ENCODE data around the gene HP.
"Not testable (repeated sequence)": the region's sequence is repeated elsewhere in the genome, so short reads cannot be mapped to it uniquely, and the experiment has no call there.

Gene HP

DNA sequence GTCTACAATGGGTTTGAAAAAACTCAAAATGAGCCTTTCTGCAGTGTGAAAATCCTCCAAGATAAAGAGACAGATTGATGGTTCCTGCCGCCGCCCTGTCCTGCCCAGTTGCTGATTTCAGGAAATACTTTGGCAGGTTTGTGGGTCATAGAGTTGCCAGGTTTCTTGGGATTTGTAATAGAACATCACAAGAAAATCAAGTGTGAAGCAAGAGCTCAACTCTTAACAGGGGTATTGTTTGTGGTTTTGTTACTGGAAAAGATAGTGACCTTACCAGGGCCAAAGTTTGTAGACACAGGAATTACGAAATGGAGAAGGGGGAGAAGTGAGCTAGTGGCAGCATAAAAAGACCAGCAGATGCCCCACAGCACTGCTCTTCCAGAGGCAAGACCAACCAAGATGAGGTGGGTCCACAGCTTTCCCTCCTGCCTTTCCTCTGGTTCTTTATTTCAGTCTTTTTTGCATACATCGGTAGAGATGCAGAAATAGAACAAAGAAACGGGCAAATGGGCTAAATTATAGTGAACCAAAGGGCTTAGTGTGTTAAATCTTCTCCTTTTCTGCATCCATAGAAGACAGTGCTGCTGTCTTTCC is at the start of gene HP:
Gene HP, plus strand, starts transcription at position 252 of the 594 bp plus-strand sequence. Its CDS starts 148 bp downstream, at position 400.
- DNase-seq: not testable (repeated sequence)

DNA sequence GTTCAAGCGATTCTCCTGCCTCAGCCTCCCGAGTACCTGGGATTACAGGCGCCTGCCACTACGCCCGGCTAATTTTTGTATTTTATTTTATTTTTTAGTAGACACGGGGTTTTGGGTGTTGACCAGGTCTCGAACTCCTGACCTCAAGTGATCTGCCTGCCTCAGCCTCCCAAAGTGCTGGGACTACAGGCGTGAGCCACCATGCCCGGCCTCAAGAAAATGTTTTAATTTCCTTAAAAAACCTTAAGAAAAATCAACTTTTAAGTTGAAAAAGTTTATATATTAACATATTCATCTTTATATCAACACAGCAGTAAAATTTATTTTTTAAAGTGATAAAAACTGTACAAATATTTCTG is 46.3 kb upstream of the HP start:
- not testable (repeated sequence) for DNase-seq

GRCh38 chr16:72008424-72009216 is 45.7 kb upstream of the HP start, which contains the start of gene DHODH:
Gene DHODH (plus strand): TSS chr16:72008744. CDS start chr16:72008765, 21 bp downstream.
- peak; percentile 98 for DNase-seq

- no peak for DNase-seq
These were observed 44.5 kb upstream of the HP start for GRCh38 chr16:72009779-72010178.

GRCh38 chr16:72012607-72013006 is 41.7 kb upstream of the HP start:
- DNase-seq: no peak

DNA sequence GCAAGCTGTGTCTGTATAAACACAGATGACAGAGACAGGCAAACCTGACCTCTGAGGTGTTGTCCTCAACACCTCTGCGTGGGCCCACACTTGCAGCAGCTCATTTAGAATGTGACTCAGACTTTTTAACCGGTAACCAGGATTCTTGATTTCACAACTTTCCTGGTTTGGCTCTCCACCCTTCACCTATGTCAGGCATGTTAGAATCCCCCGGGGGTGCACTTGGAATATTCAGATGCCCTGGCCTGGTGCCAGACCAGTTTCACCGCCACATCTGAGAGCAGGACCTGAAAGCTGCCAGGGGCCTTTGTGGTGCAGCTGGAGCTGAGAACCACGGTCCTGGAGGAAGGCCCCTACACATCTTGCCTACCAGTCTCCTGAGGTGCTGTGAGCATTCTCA is 40.9 kb upstream of the HP start:
- DNase-seq: peak in 1 of 2 donors; percentile 3

DNA sequence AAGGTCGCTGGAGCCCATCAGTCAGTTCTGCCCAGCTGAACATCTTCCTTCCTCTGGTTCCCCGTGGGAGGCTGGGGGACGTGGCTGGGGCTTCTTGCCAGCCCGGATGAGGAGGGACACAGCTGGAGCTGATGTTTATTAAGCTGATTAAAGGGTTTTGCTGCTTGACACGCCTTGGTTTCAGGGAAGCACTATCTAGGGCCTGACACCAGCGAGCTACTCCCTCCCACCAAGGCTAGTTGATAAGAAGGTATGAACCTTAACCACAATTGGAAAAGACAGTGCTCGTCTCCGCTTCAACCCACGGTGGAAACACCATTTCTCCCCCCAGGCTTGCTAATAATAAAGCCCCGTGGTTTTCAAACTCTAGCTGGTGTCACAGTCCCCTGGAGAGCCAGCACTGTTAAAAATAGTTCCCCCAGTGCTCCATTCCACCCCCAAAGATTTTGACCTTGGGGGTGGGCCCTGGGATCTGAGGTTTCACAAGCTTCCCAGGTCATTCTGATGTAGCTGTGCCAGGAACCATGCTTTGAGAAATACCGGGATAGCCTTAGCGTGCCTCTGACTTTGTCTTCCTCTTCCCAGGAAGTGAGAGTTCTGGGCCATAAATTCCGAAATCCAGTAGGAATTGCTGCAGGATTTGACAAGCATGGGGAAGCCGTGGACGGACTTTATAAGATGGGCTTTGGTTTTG is 40.3 kb upstream of the HP start:
- no peak for DNase-seq

DNA sequence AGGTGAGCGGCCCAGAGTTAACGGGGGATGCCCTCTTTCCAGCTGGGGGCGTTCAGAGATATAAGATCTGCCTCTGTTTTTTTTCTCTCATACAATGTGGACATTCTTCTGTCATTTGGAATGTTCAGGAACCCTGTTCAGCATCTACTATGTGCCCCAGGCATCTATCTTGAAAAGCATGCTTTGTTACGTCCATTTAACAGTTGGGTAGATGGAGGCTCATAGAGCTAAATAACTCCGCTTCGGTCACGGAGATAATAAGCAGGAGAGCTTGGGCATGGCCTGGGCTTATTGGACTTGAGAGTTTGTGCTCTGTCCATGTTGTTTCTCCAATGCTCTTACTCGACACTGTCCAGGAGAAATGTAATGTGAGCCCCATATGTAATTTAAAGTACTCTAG is 39.6 kb upstream of the HP start:
- no peak for DNase-seq

- no peak for DNase-seq
These were observed 39.2 kb upstream of the HP start for GRCh38 chr16:72015124-72015523.

DNA sequence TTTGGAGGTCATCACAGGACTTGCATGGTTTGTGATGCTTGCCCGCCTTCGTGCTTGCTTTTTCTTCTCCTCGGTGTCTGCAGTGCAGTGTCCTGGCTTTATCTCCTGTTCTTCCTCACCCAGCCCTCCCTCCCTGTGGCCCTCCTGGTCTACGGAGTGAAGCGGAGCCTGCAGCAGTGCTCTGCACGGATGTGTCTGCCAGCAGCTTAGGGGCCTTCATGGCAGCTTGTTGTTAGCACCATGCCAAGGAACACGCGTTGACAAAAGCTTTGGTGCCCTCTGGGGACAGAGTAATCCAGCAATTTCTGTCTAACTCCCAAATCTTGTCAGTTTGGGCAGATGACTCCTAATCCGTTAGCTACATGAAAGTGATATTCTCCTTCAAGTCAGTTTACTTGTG is 35.8 kb upstream of the HP start:
- DNase-seq: no peak

GRCh38 chr16:72021043-72021442 is 33.3 kb upstream of the HP start:
- no peak for DNase-seq

- DNase-seq: no peak
These were observed 32.2 kb upstream of the HP start for GRCh38 chr16:72022127-72022526.

DNA sequence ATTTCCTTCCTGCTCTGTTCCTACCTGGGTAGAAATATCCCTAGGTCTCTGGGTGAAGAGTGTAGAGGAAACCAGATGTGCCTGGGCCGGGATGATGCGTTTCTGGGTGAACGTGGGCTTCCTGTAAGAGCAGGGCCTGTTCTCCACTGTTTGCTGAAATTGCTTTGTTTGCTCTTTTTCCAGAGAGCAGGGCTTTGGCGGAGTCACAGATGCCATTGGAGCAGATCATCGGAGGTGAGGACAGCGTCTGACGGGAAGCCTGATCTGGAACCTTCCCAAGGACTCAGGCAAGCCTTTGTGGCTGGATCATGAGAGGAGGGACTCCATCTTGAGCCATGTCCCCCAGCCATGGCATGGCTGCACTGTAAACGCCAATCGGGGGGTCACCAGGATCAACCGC is 30.3 kb upstream of the HP start:
- no peak for DNase-seq

- no peak for DNase-seq
These were observed 29.4 kb upstream of the HP start for GRCh38 chr16:72024862-72025382.

GRCh38 chr16:72025404-72026114 is 28.7 kb upstream of the HP start:
- no peak for DNase-seq

- DNase-seq: no peak
These were observed 26.5 kb upstream of the HP start for GRCh38 chr16:72027669-72028378.

GRCh38 chr16:72029567-72030271 is 24.6 kb upstream of the HP start:
- no peak for DNase-seq

DNA sequence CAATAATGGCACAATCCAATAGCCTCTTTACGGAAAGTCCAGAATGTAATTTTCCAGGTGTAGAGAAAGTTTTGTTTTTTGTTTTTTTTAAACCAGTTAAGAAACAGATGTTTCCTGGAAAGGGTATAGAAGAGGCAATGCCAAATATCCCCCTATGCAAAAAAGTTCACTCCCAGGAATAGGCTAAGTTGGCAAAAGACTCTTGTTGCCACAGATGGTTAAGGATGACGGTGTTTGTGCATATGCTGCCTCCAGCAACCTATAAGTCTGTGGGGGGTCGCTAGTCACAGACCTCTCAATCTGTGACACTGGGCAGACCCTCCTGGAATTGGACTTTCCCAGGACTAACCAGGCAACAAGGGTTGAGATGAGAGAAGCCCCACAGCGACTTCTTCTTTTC is 20.9 kb upstream of the HP start:
- DNase-seq: no peak

DNA sequence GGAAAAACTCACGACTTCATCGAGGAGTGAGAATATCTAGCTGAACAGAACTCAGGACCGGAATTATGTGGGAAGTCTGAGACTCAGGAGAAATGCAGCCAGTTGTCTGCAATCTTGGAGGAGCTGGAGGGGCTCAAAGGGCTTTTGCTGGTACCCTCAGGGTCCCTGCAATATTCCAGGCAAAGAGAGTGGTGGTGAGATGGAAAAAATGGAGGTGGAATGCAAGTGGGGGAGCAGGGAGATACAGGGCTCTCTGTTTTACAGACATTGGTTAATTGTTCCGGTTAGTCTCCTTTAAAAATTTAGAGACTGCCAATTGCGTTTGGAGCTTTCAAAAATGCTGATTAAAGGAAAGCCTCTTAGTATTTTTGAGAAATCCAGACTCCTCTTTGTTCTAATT is 18.2 kb upstream of the HP start:
- DNase-seq: no peak

GRCh38 chr16:72042157-72042660 is 12.1 kb upstream of the HP start:
- DNase-seq: no peak

DNA sequence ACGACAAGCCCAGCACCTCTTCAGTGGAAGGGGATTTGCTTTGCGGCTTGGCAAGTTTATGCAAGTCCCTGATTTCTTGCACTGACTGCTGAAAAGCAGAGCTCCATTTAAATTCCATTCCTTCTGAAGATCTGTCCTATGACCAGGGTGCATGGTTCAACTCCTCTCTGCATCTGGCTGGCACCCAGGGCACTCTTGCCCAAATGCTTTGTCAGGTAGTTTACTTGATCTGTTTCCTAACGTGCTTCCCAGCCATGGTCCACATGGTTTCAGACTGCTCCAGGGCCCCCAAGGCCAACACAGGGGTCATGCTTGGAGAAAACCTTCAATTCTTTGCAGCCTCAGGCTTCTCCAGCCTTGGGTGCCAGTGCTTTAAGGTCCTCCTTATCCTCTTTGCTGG is 11.2 kb upstream of the HP start:
- no peak for DNase-seq

GRCh38 chr16:72043539-72043938 is 10.8 kb upstream of the HP start:
- DNase-seq: no peak
